PFSK-1 (cell line): ENCODE results near the gene USP47.

Experiments used
- POLR2AphosphoS5 ChIP-seq: IDR thresholded peaks from 2 replicates; pipeline ENCODE4 v1.6.1; 2012; ENCODE audit warnings: low read depth, mild to moderate bottlenecking, control low read depth, low read length, moderate library complexity
- REST ChIP-seq, 2 experiments: IDR thresholded peaks; 2 replicates each; pipeline versions ENCODE4 v1.6.1 to v1.8.0; 2011 to 2012; ENCODE audit warnings: low read depth in 2 of 2, low read length in 2 of 2, control low read depth in 1 of 2, inconsistent platforms in 1 of 2, mild to moderate bottlenecking in 1 of 2, moderate library complexity in 1 of 2; ENCODE audit not compliant: insufficient read depth in 1 of 2

- no peak for TF ChIP-seq REST (IDR thresholded peaks at IDR 0.05; ENCODE audit: insufficient read depth in 1 of 2, low read depth in 2 of 2, low read length in 2 of 2)
- no peak for TF ChIP-seq POLR2AphosphoS5
Measured at GRCh38 chr11:11982975-11983374, 141.2 kb downstream of the USP47 start.
